Mesendoderm (in vitro differentiated cells): Measurements from ENCODE around the gene SIGLEC9.

ENCODE experiments used
- DNase-seq: peaks from one replicate; pipeline ENCODE4 v3.0.0; 2013
- H2AK5ac ChIP-seq: 2 replicates; pipeline ENCODE4 v1.6.1; 2013; ENCODE audit warnings: low read length, inconsistent platforms
- H2BK120ac ChIP-seq: 2 replicates; pipeline ENCODE4 v1.6.1; 2013; ENCODE audit warnings: low read depth, mild to moderate bottlenecking, low read length, moderate library complexity, mixed read lengths
- H2BK15ac ChIP-seq: replicated peaks from 2 replicates; pipeline ENCODE4 v1.6.1; 2013; ENCODE audit warnings: low read depth, mild to moderate bottlenecking, moderate library complexity
- H2BK5ac ChIP-seq: 2 replicates; pipeline ENCODE4 v1.6.1; 2013; ENCODE audit warnings: low read length, inconsistent platforms
- H3K18ac ChIP-seq: 2 replicates; pipeline ENCODE4 v1.6.1; 2013; ENCODE audit warnings: mild to moderate bottlenecking, low read length, mixed read lengths
- H3K23ac ChIP-seq: one replicate; pipeline ENCODE4 v1.6.1; 2013; ENCODE audit warnings: low read length
- H3K27ac ChIP-seq: 2 replicates; pipeline ENCODE4 v1.5.1; 2013; ENCODE audit warnings: low read depth, mild to moderate bottlenecking, inconsistent platforms, low read length, moderate library complexity
- H3K27me3 ChIP-seq: 2 replicates; pipeline ENCODE4 v1.6.1; 2013; ENCODE audit warnings: low read length, control low read depth, mild to moderate bottlenecking, inconsistent platforms; ENCODE audit not compliant: insufficient read depth, poor library complexity
- H3K36me3 ChIP-seq: 2 replicates; pipeline ENCODE4 v1.6.1; 2013; ENCODE audit warnings: low read length, inconsistent platforms; ENCODE audit not compliant: control insufficient read depth, insufficient read depth
- H3K4ac ChIP-seq: one replicate; pipeline ENCODE4 v1.6.1; 2013; ENCODE audit warnings: low read depth, mild to moderate bottlenecking, low read length, moderate library complexity
- H3K4me1 ChIP-seq: 2 replicates; pipeline ENCODE4 v1.6.1; 2013; ENCODE audit warnings: low read depth, low read length, inconsistent platforms; ENCODE audit not compliant: control insufficient read depth
- H3K4me2 ChIP-seq: 2 replicates; pipeline ENCODE4 v1.6.1; 2013; ENCODE audit warnings: low read length
- H3K4me3 ChIP-seq: 2 replicates; pipeline ENCODE4 v1.5.1; 2013; ENCODE audit warnings: mild to moderate bottlenecking, low read length
- H3K56ac ChIP-seq: one replicate; pipeline ENCODE4 v1.6.1; 2013; ENCODE audit warnings: low read length
- H3K79me1 ChIP-seq: 2 replicates; pipeline ENCODE4 v1.6.1; 2013; ENCODE audit warnings: low read length, inconsistent platforms
- H3K79me2 ChIP-seq: 2 replicates; pipeline ENCODE4 v1.6.1; 2013; ENCODE audit warnings: mild to moderate bottlenecking, low read length; ENCODE audit not compliant: control insufficient read depth, insufficient read depth
- H3K9ac ChIP-seq: 2 replicates; pipeline ENCODE4 v1.6.1; 2013; ENCODE audit warnings: low read length, inconsistent platforms
- H4K5ac ChIP-seq: one replicate; pipeline ENCODE4 v1.6.1; 2013; ENCODE audit warnings: low read length
- H4K8ac ChIP-seq: one replicate; pipeline ENCODE4 v1.6.1; 2013; ENCODE audit warnings: low read depth, mild to moderate bottlenecking, control low read depth, low read length, moderate library complexity
- WGBS: extraction: QIAGEN DNeasy Blood & Tissue Kit; methylation state at CpG from one replicate; pipeline ENCODE4 v1.1.7; 2013; ENCODE audit warnings: low lambda C conversion rate, missing lambda C conversion rate; ENCODE audit not compliant: insufficient coverage; ENCODE audit errors: extremely low coverage; 5-methylcytosine and 5-hydroxymethylcytosine counted together

Gene SIGLEC9

DNA sequence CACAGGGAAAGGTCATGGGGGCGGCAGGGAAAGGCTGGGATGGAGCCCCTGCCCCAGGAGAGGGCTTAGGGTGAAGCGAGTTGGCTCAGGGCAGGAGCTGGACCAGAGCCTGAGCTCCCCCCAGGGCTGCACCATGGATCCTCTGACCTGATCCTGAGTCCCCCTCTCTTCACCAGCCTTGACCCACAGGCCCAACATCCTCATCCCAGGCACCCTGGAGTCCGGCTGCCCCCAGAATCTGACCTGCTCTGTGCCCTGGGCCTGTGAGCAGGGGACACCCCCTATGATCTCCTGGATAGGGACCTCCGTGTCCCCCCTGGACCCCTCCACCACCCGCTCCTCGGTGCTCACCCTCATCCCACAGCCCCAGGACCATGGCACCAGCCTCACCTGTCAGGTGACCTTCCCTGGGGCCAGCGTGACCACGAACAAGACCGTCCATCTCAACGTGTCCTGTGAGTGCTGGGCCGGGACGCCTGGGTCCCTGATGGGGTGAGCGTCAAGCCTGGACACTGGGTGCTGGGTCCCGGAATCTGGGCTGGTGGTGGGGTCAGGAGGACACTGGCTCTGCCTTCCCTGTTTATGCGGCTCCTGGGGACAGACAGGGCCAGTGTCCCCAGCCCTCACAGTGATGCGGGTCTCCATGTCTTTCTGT is 842 bp downstream of the SIGLEC9 start:
- Histone ChIP-seq H3K4me2 (no peak overlapping the region), H3K18ac (no peak overlapping the region), H3K4me3 (no peak overlapping the region), H3K56ac (no peak overlapping the region), H4K5ac (no peak overlapping the region), H2BK120ac (no peak overlapping the region), H3K4ac (no peak overlapping the region), H3K27me3 (no peaks in the 10 kb centered on the region), H2BK5ac (no peak overlapping the region), H3K79me2 (no peaks in the 10 kb centered on the region), H3K36me3 (no peaks in the 10 kb centered on the region), H3K79me1 (no peaks in the 10 kb centered on the region), H3K9ac (no peak overlapping the region), H3K23ac (no peak overlapping the region), H2BK15ac (no peak overlapping the region), H3K27ac (no peak overlapping the region), H3K4me1 (no peaks in the 10 kb centered on the region), H2AK5ac (no peak overlapping the region), H4K8ac (no peak overlapping the region)
- no CpG with 5 or more reads among the region's 16 CpGs for WGBS
- no peak for DNase-seq

DNA sequence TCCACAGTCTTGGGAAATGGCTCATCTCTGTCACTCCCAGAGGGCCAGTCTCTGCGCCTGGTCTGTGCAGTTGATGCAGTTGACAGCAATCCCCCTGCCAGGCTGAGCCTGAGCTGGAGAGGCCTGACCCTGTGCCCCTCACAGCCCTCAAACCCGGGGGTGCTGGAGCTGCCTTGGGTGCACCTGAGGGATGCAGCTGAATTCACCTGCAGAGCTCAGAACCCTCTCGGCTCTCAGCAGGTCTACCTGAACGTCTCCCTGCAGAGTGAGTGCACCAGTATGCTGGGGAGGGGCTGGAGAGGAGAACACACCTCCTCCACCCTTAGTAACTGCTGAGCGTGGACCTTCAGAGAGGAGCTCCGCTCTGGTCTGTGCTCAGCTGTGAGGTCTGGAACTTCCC is 2.3 kb downstream of the SIGLEC9 start:
- H3K56ac ChIP-seq = no peak overlapping the region
- DNase-seq = no peak
- H2BK5ac ChIP-seq = no peak overlapping the region
- H3K4ac ChIP-seq = no peak overlapping the region
- no peak overlapping the region for H3K18ac ChIP-seq
- WGBS = no CpG with 5 or more reads among the region's 6 CpGs
- no peak overlapping the region for H3K23ac ChIP-seq
- no peaks in the 10 kb centered on the region for H3K79me1 ChIP-seq
- H3K9ac ChIP-seq = no peak overlapping the region
- no peak overlapping the region for H2AK5ac ChIP-seq
- H2BK15ac ChIP-seq = no peak overlapping the region
- no peak overlapping the region for H4K5ac ChIP-seq
- no peaks in the 10 kb centered on the region for H3K4me1 ChIP-seq
- H3K36me3 ChIP-seq = no peaks in the 10 kb centered on the region
- no peak overlapping the region for H3K27ac ChIP-seq
- no peaks in the 10 kb centered on the region for H3K27me3 ChIP-seq
- H3K4me2 ChIP-seq = no peak overlapping the region
- no peak overlapping the region for H3K4me3 ChIP-seq
- H3K79me2 ChIP-seq = no peaks in the 10 kb centered on the region
- no peak overlapping the region for H4K8ac ChIP-seq
- H2BK120ac ChIP-seq = no peak overlapping the region

DNA sequence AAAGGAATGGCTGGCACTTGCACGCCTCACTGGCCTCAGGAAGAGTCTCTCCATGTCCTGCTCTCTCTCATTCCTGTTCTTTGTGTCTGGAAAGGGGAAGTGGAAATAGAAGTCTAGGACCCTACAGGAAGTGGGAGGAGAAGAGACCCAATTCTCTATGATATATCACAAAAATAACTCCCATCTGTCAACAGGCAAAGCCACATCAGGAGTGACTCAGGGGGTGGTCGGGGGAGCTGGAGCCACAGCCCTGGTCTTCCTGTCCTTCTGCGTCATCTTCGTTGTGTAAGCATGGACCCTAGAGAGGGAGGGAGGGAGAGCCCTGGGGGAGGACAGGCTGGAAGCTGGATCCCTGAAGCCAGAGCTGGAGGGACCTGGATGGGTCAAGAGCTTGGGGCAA is 3.0 kb downstream of the SIGLEC9 start:
- Histone ChIP-seq H2BK120ac (no peak overlapping the region), H3K4ac (no peak overlapping the region), H3K56ac (no peak overlapping the region), H2AK5ac (no peak overlapping the region), H3K79me2 (no peaks in the 10 kb centered on the region), H2BK5ac (no peak overlapping the region), H3K27ac (no peak overlapping the region), H3K4me2 (no peak overlapping the region), H3K18ac (no peak overlapping the region), H3K9ac (no peak overlapping the region), H2BK15ac (no peak overlapping the region), H4K5ac (no peak overlapping the region), H3K4me1 (no peaks in the 10 kb centered on the region), H3K27me3 (no peaks in the 10 kb centered on the region), H4K8ac (no peak overlapping the region), H3K23ac (no peak overlapping the region), H3K36me3 (no peaks in the 10 kb centered on the region), H3K79me1 (no peaks in the 10 kb centered on the region), H3K4me3 (no peak overlapping the region)
- no peak for DNase-seq
- whole genome bisulfite sequencing = no CpG with 5 or more reads among the region's 4 CpGs

DNA sequence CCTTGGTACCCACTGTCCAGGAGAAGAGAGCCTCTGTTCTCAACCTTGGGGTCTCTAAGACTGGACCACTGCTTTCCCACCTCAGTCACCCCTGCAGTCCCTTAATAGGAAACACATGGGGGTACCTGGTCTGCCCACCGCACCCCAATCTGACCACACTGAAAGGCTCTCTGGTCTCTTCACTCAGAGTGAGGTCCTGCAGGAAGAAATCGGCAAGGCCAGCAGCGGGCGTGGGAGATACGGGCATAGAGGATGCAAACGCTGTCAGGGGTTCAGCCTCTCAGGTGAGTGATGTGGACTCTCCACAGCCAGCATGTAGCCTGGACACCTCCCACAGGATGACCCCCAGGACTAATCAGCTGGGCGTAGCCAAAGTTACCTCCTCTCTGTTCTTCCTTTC is 3.5 kb downstream of the SIGLEC9 start:
- H3K18ac ChIP-seq = no peak overlapping the region
- H3K36me3 ChIP-seq = no peaks in the 10 kb centered on the region
- H2AK5ac ChIP-seq = no peak overlapping the region
- H2BK5ac ChIP-seq = no peak overlapping the region
- H4K8ac ChIP-seq = no peak overlapping the region
- no peak overlapping the region for H3K9ac ChIP-seq
- WGBS = no CpG with 5 or more reads among the region's 7 CpGs
- DNase-seq = no peak
- no peak overlapping the region for H2BK15ac ChIP-seq
- no peak overlapping the region for H3K4me2 ChIP-seq
- H3K79me2 ChIP-seq = no peaks in the 10 kb centered on the region
- H3K4ac ChIP-seq = no peak overlapping the region
- H3K4me3 ChIP-seq = no peak overlapping the region
- no peaks in the 10 kb centered on the region for H3K4me1 ChIP-seq
- H3K27me3 ChIP-seq = no peaks in the 10 kb centered on the region
- H4K5ac ChIP-seq = no peak overlapping the region
- H3K56ac ChIP-seq = no peak overlapping the region
- H3K27ac ChIP-seq = no peak overlapping the region
- H3K23ac ChIP-seq = no peak overlapping the region
- H3K79me1 ChIP-seq = no peaks in the 10 kb centered on the region
- H2BK120ac ChIP-seq = no peak overlapping the region

DNA sequence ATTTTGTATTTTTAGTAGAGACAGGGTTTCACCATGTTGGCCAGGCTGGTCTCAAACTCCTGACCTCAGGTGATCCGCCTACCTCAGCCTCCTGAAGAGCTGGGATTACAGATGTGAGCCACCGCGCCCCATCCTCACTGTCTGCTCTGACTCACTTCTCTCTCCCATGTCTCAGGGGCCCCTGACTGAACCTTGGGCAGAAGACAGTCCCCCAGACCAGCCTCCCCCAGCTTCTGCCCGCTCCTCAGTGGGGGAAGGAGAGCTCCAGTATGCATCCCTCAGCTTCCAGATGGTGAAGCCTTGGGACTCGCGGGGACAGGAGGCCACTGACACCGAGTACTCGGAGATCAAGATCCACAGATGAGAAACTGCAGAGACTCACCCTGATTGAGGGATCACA is 5.0 kb downstream of the SIGLEC9 start:
- no CpG with 5 or more reads among the region's 8 CpGs for WGBS
- no peak overlapping the region for H2BK15ac ChIP-seq
- H3K4me1 ChIP-seq = no peaks in the 10 kb centered on the region
- no peak overlapping the region for H3K27ac ChIP-seq
- no peak overlapping the region for H3K9ac ChIP-seq
- H3K23ac ChIP-seq = no peak overlapping the region
- no peaks in the 10 kb centered on the region for H3K27me3 ChIP-seq
- no peak for DNase-seq
- H3K18ac ChIP-seq = no peak overlapping the region
- no peaks in the 10 kb centered on the region for H3K79me1 ChIP-seq
- no peak overlapping the region for H3K56ac ChIP-seq
- no peak overlapping the region for H3K4me3 ChIP-seq
- H4K5ac ChIP-seq = no peak overlapping the region
- H3K4ac ChIP-seq = no peak overlapping the region
- H2BK5ac ChIP-seq = no peak overlapping the region
- H3K79me2 ChIP-seq = no peaks in the 10 kb centered on the region
- no peak overlapping the region for H2AK5ac ChIP-seq
- no peaks in the 10 kb centered on the region for H3K36me3 ChIP-seq
- H3K4me2 ChIP-seq = no peak overlapping the region
- H2BK120ac ChIP-seq = no peak overlapping the region
- no peak overlapping the region for H4K8ac ChIP-seq
